ENCODE results near the gene C14orf93. TPM values are rescaled to one million over a fixed set of nuclear protein-coding genes. Genes with fewer than 3 reads are reported as not detected.
A peak's percentile ranks its signal among the peaks of the same experiment; 100 is the strongest.

C14orf93 gene
- total RNA-seq, 1 donor from 2014 or later = 16.0 TPM

DNA sequence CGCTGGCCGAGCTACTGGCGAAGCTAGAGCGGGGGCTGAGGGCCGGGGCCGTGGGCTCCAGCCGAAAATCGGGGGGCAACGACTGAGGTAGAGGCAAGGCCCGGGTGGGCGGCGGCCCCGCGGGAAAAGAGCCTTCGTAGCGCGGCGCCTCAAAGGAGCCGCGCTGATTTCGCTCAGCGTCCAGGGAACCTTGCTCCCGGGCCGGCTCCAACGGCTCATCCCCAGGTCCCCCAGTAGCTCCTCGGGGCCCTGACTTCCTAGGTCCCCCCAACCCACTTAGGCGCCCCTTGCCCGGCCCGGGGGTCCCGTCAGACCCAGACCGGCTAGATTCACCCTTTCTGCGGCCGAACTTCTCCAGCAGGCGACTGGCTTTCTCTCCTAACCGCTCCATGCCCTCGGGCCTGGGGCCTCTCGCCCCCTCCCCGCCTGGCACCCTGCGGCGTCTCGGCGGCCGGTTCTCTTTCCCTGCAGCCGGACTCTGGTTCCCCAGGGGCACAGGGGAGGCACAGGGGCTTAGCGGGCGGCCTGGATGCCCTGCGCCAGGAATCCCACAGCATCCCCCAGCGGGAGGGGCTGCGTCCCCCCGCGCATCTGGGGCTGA is 28.0 kb downstream of the C14orf93 start:
- intact Hi-C loops (cut with DNase I) = loop anchor here (5.0 kb wide), 1 partner anchor 50 kb away; no protein-coding TSS in a partner anchor
- DNase-seq (ENCODE audit: extremely low spot score in 2 of 2) = no peak
- H3K9me3 ChIP-seq = no peaks in the 10 kb centered on the region
- peak overlapping the region; percentile 89 for H3K27ac ChIP-seq
- peaks cover 33% of the 10 kb centered on the region for H3K4me1 ChIP-seq
- no peaks in the 10 kb centered on the region for H3K36me3 ChIP-seq
- TF ChIP-seq, protein P1, sequence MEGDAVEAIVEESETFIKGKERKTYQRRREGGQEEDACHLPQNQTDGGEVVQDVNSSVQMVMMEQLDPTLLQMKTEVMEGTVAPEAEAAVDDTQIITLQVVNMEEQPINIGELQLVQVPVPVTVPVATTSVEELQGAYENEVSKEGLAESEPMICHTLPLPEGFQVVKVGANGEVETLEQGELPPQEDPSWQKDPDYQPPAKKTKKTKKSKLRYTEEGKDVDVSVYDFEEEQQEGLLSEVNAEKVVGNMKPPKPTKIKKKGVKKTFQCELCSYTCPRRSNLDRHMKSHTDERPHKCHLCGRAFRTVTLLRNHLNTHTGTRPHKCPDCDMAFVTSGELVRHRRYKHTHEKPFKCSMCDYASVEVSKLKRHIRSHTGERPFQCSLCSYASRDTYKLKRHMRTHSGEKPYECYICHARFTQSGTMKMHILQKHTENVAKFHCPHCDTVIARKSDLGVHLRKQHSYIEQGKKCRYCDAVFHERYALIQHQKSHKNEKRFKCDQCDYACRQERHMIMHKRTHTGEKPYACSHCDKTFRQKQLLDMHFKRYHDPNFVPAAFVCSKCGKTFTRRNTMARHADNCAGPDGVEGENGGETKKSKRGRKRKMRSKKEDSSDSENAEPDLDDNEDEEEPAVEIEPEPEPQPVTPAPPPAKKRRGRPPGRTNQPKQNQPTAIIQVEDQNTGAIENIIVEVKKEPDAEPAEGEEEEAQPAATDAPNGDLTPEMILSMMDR (IDR thresholded peaks at IDR 0.05) = no peak
- no peak for TF ChIP-seq POLR2AphosphoS5 (IDR thresholded peaks at IDR 0.05; ENCODE audit: insufficient read depth in 1 of 2, low read depth in 1 of 2)
- no peak for TF ChIP-seq POLR2A (IDR thresholded peaks at IDR 0.05)
- H3K27me3 ChIP-seq = no peaks in the 10 kb centered on the region
- H3K4me3 ChIP-seq = peak overlapping the region; percentile 61 to 64

DNA sequence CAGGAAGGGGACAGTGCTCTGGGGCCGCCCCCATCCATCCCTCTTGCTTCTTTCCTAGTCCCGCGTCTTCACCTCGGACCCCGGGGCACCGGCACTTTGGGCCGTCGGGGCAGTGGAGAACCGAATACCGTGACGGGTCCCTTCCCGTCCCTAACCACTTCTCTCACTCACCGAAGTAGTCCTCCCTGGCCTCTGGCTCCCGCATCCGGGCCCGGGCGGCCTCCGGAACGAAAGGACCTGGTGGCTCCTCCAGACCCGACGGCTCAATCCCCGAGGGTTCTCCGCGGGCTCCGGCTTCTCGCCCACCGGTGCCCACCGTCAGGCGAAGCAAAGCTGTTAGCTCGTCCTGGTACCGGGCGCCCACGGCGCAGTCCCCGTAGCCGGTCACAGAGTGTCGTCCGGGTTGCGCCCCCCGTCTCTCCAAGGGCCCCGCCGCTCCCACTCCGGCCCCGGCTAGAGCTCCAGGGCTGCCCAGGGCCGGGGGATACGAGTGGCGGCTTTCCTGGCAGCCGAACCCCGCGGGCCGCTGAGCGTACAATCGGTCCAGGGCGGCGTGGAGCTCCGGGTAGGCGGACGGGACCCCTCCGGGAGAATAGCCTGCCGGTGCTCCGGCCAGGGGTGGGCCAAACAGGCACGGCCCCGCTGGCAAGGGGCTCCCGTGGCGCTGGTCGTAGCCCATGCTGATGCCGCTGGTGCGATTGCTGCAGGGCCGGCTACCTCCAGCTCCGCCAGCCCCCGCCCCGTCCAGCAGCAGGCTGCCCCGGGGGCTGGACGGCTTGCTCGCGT is 28.7 kb downstream of the C14orf93 start:
- no peaks in the 10 kb centered on the region for H3K36me3 ChIP-seq
- no peaks in the 10 kb centered on the region for H3K9me3 ChIP-seq
- H3K27me3 ChIP-seq = no peaks in the 10 kb centered on the region
- peak overlapping the region; percentile 61 to 64 for H3K4me3 ChIP-seq
- no peak for DNase-seq (ENCODE audit: extremely low spot score in 2 of 2)
- TF ChIP-seq, protein P1 (IDR thresholded peaks at IDR 0.05) = no peak
- TF ChIP-seq POLR2A (IDR thresholded peaks at IDR 0.05) = no peak
- TF ChIP-seq POLR2AphosphoS5 (IDR thresholded peaks at IDR 0.05; ENCODE audit: insufficient read depth in 1 of 2, low read depth in 1 of 2) = no peak
- peak overlapping the region; percentile 89 for H3K27ac ChIP-seq
- intact Hi-C loops (cut with DNase I) = loop anchor here (5.0 kb wide), 1 partner anchor 49 kb away; no protein-coding TSS in a partner anchor
- H3K4me1 ChIP-seq = peaks cover 40% of the 10 kb centered on the region

DNA sequence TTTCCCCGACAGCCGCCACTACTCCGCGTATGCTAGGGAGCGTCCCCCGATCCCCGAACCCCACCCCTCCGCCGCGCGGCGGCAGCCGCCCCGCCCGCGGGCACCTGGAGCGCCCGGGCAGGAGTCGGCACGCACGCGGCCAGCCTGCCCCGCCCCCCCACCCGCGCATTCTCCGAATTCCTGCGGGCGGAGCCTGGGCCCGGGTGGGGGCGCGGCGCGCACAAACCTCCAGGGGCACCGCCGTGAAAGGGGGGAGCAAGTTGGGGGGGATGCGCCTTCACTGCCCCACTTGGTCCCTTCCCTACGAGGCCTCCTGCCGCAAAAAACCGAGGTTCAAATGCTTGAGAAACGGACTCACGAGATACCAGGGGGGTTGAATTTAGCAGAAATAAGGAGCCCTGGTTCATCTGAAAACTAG is 29.3 kb downstream of the C14orf93 start:
- peak overlapping the region; percentile 61 to 64 for H3K4me3 ChIP-seq
- no peak for DNase-seq (ENCODE audit: extremely low spot score in 2 of 2)
- H3K9me3 ChIP-seq = no peaks in the 10 kb centered on the region
- H3K27me3 ChIP-seq = no peaks in the 10 kb centered on the region
- peak in 1 of 2 donors; percentile 56 for TF ChIP-seq POLR2AphosphoS5 (IDR thresholded peaks at IDR 0.05; ENCODE audit: insufficient read depth in 1 of 2, low read depth in 1 of 2)
- TF ChIP-seq, protein P1 (IDR thresholded peaks at IDR 0.05) = no peak
- TF ChIP-seq POLR2A (IDR thresholded peaks at IDR 0.05) = no peak
- intact Hi-C loops (cut with DNase I) = loop anchor here (5.0 kb wide), 1 partner anchor 48 kb away; no protein-coding TSS in a partner anchor
- H3K27ac ChIP-seq = peak overlapping the region; percentile 89
- peaks cover 0 to 4% of the 10 kb centered on the region in 2 donors for H3K36me3 ChIP-seq
- peaks cover 40% of the 10 kb centered on the region for H3K4me1 ChIP-seq

GRCh38 chr14:22979748-22980392 is 30.1 kb downstream of the C14orf93 start:
- no peaks in the 10 kb centered on the region for H3K9me3 ChIP-seq
- H3K4me1 ChIP-seq = peaks cover 40% of the 10 kb centered on the region
- H3K27me3 ChIP-seq = no peaks in the 10 kb centered on the region
- H3K36me3 ChIP-seq = peaks cover 0 to 9% of the 10 kb centered on the region in 2 donors
- peak overlapping the region; percentile 61 to 64 for H3K4me3 ChIP-seq
- no peak for DNase-seq (ENCODE audit: extremely low spot score in 2 of 2)
- intact Hi-C loops (cut with DNase I) = loop anchor here (5.0 kb wide), 2 partner anchors 48 to 1917 kb away; no protein-coding TSS in a partner anchor
- peak overlapping the region; percentile 89 for H3K27ac ChIP-seq
- TF ChIP-seq, protein P1 (IDR thresholded peaks at IDR 0.05) = no peak
- no peak for TF ChIP-seq POLR2A (IDR thresholded peaks at IDR 0.05)
- TF ChIP-seq POLR2AphosphoS5 (IDR thresholded peaks at IDR 0.05; ENCODE audit: insufficient read depth in 1 of 2, low read depth in 1 of 2) = no peak
